H1 (cell line): Measurements from ENCODE around the gene GPR25. TPM values are rescaled to one million over a fixed set of nuclear protein-coding genes. Genes with fewer than 3 reads are reported as not detected.

Experiments
- CTCF ChIA-PET: fragments of 300-600 bp; sonication (Branson Sonifier 250); formaldehyde crosslinking; loops from one replicate; lab custom pipeline; 2021; ENCODE audit not compliant: partially characterized antibody; lab: Charles Lee
- POLR2A ChIA-PET: fragments of 300-600 bp; sonication (Branson Sonifier 250); formaldehyde crosslinking; loops from one replicate; lab custom pipeline; 2021; ENCODE audit warnings: inconsistent platforms; ENCODE audit not compliant: partially characterized antibody; lab: Charles Lee
- DNase-seq, 2 experiments: peaks; one replicate each; pipeline versions ENCODE4 v3.0.0 to v3.0.0-alpha.2; 2010 to 2022; ENCODE audit warnings: low spot score in 2 of 2, low read depth in 1 of 2, mixed read lengths in 1 of 2
- FAIRE-seq: peaks from 2 replicates; lab custom pipeline; 2011; peaks lifted over from hg19 to GRCh38; lab: Jason Lieb, UNC
- H2AFZ ChIP-seq: 2 replicates; pipeline ENCODE4 v1.8.1; 2012; ENCODE audit warnings: low read length, inconsistent platforms
- H2AK5ac ChIP-seq: 2 replicates; pipeline ENCODE4 v1.6.1; 2013; ENCODE audit warnings: low read depth, low read length
- H2BK120ac ChIP-seq: replicated peaks from 2 replicates; pipeline ENCODE3; 2013; ENCODE audit warnings: low read depth, low read length, inconsistent platforms
- H2BK12ac ChIP-seq: 2 replicates; pipeline ENCODE4 v1.6.1; 2013; ENCODE audit warnings: low read depth, low read length
- H2BK15ac ChIP-seq: 2 replicates; pipeline ENCODE4 v1.6.1; 2013; ENCODE audit warnings: low read length
- H2BK20ac ChIP-seq: 2 replicates; pipeline ENCODE4 v1.6.1; 2013; ENCODE audit warnings: low read length
- H2BK5ac ChIP-seq: 2 replicates; pipeline ENCODE4 v1.6.1; 2013; ENCODE audit warnings: low read depth, low read length
- H3K14ac ChIP-seq: 2 replicates; pipeline ENCODE4 v1.6.1; 2013; ENCODE audit warnings: inconsistent platforms; ENCODE audit not compliant: insufficient read length
- H3K18ac ChIP-seq: 2 replicates; pipeline ENCODE4 v1.6.1; 2013; ENCODE audit warnings: low read length; ENCODE audit errors: extremely low read depth
- H3K23ac ChIP-seq: 2 replicates; pipeline ENCODE4 v1.6.1; 2013; ENCODE audit warnings: inconsistent platforms; ENCODE audit not compliant: insufficient read length
- H3K23me2 ChIP-seq: 2 replicates; pipeline ENCODE4 v1.6.1; 2013; ENCODE audit warnings: low read depth, low read length
- H3K27ac ChIP-seq: 2 replicates; pipeline ENCODE4 v1.6.1; 2011; ENCODE audit warnings: low read depth, low read length, inconsistent platforms
- H3K27me3 ChIP-seq, 4 experiments: replicated peaks in 1 of 4; 1 replicate in 1 of 4; 2 replicates in 3 of 4; pipeline versions ENCODE4 v1.6.1 to v1.8.1; 2011 to 2013; ENCODE audit warnings: low read length in 3 of 4, mild to moderate bottlenecking in 3 of 4, inconsistent platforms in 2 of 4, mixed read lengths in 2 of 4, moderate library complexity in 1 of 4; ENCODE audit not compliant: control insufficient read depth in 3 of 4, insufficient read depth in 3 of 4; ENCODE audit errors: extremely low read depth in 1 of 4
- H3K36me3 ChIP-seq, 4 experiments: 2 replicates each; pipeline versions ENCODE4 v1.6.1 to v1.8.1; 2011 to 2013; ENCODE audit warnings: mild to moderate bottlenecking in 4 of 4, low read length in 3 of 4, moderate library complexity in 2 of 4, control low read depth in 1 of 4, inconsistent platforms in 1 of 4; ENCODE audit not compliant: insufficient read depth in 4 of 4, control insufficient read depth in 2 of 4
- H3K4ac ChIP-seq: replicated peaks from 2 replicates; pipeline ENCODE3; 2013; ENCODE audit warnings: low read length, low read depth, mixed read lengths, inconsistent platforms; ENCODE audit not compliant: insufficient read length
- H3K4me1 ChIP-seq, 4 experiments: replicated peaks in 1 of 4; 1 replicate in 1 of 4; 2 replicates in 3 of 4; pipeline versions ENCODE4 v1.6.1 to v1.8.1; 2011 to 2013; ENCODE audit warnings: low read length in 3 of 4, inconsistent platforms in 2 of 4, mixed read lengths in 1 of 4; ENCODE audit not compliant: insufficient read depth in 4 of 4, control insufficient read depth in 3 of 4
- H3K4me2 ChIP-seq, 2 experiments: 2 replicates each; pipeline versions ENCODE4 v1.6.1 to v1.8.1; 2011 to 2013; ENCODE audit warnings: low read depth in 2 of 2, low read length in 2 of 2, control low read depth in 1 of 2, inconsistent platforms in 1 of 2, mild to moderate bottlenecking in 1 of 2; ENCODE audit not compliant: insufficient read depth in 1 of 2
- H3K4me3 ChIP-seq, 4 experiments: fragments of 200-600, 300-600 bp in 1 of 4; sonication (generic), shearing (Covaris generic), sonication (Bioruptor Twin) in 1 of 4; 2 replicates each; pipeline versions ENCODE4 v1.5.1 to v1.8.1; 2011 to 2016; ENCODE audit warnings: low read length in 4 of 4, low read depth in 3 of 4, control low read depth in 2 of 4, inconsistent platforms in 2 of 4, mild to moderate bottlenecking in 2 of 4, mixed read lengths in 1 of 4, moderate library complexity in 1 of 4; ENCODE audit not compliant: insufficient read depth in 2 of 4; ENCODE audit errors: extremely low read depth in 1 of 4
- H3K56ac ChIP-seq: replicated peaks from 2 replicates; pipeline ENCODE3; 2013; ENCODE audit warnings: low read depth, mild to moderate bottlenecking, mixed read lengths, low read length, inconsistent platforms; ENCODE audit not compliant: insufficient read length
- H3K79me1 ChIP-seq: 2 replicates; pipeline ENCODE4 v1.6.1; 2013; ENCODE audit warnings: low read depth, low read length, control low read depth
- H3K79me2 ChIP-seq, 2 experiments: 2 replicates each; pipeline versions ENCODE4 v1.6.1 to v1.8.1; 2012 to 2013; ENCODE audit warnings: low read length in 2 of 2, mild to moderate bottlenecking in 2 of 2, inconsistent platforms in 1 of 2; ENCODE audit not compliant: insufficient read depth in 2 of 2, control insufficient read depth in 1 of 2
- H3K9ac ChIP-seq, 4 experiments: replicated peaks in 1 of 4; 1 replicate in 1 of 4; 2 replicates in 3 of 4; pipeline versions ENCODE4 v1.6.1 to v1.8.1; 2011 to 2013; ENCODE audit warnings: low read depth in 3 of 4, low read length in 3 of 4, control low read depth in 2 of 4, mild to moderate bottlenecking in 2 of 4, moderate library complexity in 2 of 4, inconsistent platforms in 1 of 4; ENCODE audit errors: extremely low read depth in 1 of 4
- H3K9me3 ChIP-seq, 2 experiments: 2 replicates each; pipeline versions ENCODE4 v1.6.1 to v1.8.1; 2012 to 2013; ENCODE audit warnings: mild to moderate bottlenecking in 2 of 2, moderate library complexity in 2 of 2, control low read depth in 1 of 2, inconsistent platforms in 1 of 2, low read depth in 1 of 2, low read length in 1 of 2, mixed read lengths in 1 of 2; ENCODE audit not compliant: insufficient read depth in 2 of 2
- H4K20me1 ChIP-seq, 2 experiments: replicated peaks in 1 of 2; 2 replicates each; pipeline versions ENCODE3 to v1.8.1; 2011 to 2013; ENCODE audit warnings: inconsistent platforms in 2 of 2, low read length in 2 of 2, mild to moderate bottlenecking in 1 of 2; ENCODE audit not compliant: insufficient read depth in 2 of 2, control insufficient read depth in 1 of 2
- H4K5ac ChIP-seq: 2 replicates; pipeline ENCODE4 v1.6.1; 2013; ENCODE audit warnings: low read length, low read depth, mixed read lengths, inconsistent platforms; ENCODE audit not compliant: insufficient read length
- H4K8ac ChIP-seq: 2 replicates; pipeline ENCODE4 v1.8.0; 2013; ENCODE audit warnings: mild to moderate bottlenecking, moderate library complexity, low read length, inconsistent platforms; ENCODE audit not compliant: insufficient read depth; ENCODE audit errors: extremely low read depth
- H4K91ac ChIP-seq: replicated peaks from 2 replicates; pipeline ENCODE3; 2013; ENCODE audit warnings: low read length, mixed read lengths, inconsistent platforms; ENCODE audit not compliant: insufficient read length
- CEBPB ChIP-seq: IDR thresholded peaks from 2 replicates; pipeline ENCODE4 v1.6.1; 2012; ENCODE audit warnings: low read depth, low read length
- EZH2 ChIP-seq: fragments of 200-600 bp; sonication (generic); IDR thresholded peaks from 2 replicates; pipeline ENCODE4 v1.7.1; 2012; ENCODE audit warnings: low read depth, mild to moderate bottlenecking, moderate library complexity, low read length, inconsistent platforms; ENCODE audit not compliant: severe bottlenecking
- TEAD4 ChIP-seq: IDR thresholded peaks from 2 replicates; pipeline ENCODE4 v1.6.1; 2012; ENCODE audit warnings: low read depth, low read length, inconsistent platforms, mixed read lengths
- WGBS, 2 experiments: shearing (Covaris generic) in 1 of 2; methylation state at CpG; one replicate each; pipeline versions ENCODE4 v1.1.6 to v1.1.7; 2013 to 2015; ENCODE audit warnings: low lambda C conversion rate in 2 of 2, mixed read lengths in 2 of 2, inconsistent platforms in 1 of 2, low coverage in 1 of 2, missing lambda C conversion rate in 1 of 2; ENCODE audit not compliant: insufficient replicate concordance in 2 of 2, insufficient coverage in 1 of 2, insufficient read length in 1 of 2; ENCODE audit errors: extremely low coverage in 1 of 2, missing lambda C conversion rate in 1 of 2; 5-methylcytosine and 5-hydroxymethylcytosine counted together
- polyA plus RNA-seq, 7 experiments: library from polyadenylated mRNA; depleted of rRNA in 3 of 7; stranded (reverse) in 5 of 7; unstranded in 2 of 7; fragments of >200 nt in 5 of 7; fragments of 200-250 nt in 2 of 7; gene quantifications; 1 replicate in 5 of 7; 2 replicates in 1 of 7; 4 replicates in 1 of 7; pipeline versions ENCODE4 v1.2.1 to v1.2.3, GENCODE V29; 2011 to 2013; ENCODE audit warnings: missing spikeins in 2 of 7, mixed read lengths in 2 of 7
- total RNA-seq: library from RNA; stranded (reverse); fragmentation: NEBNext Ultra II Directional; extraction: Animal tissue kit (Norgen Biotek cat#: 25700); gene quantifications from 2 replicates; pipeline ENCODE4 v1.2.1, GENCODE V29; 2021

Gene GPR25
- total and polyA plus RNA-seq, 2 of the 8 experiments (the other 6 are each of a cell fraction or from before 2014, with no cell fraction given) = not detected

GRCh38 chr1:200888349-200888838 lies 15.6 kb downstream of the GPR25 start:
- H3K4me1 ChIP-seq = peaks cover 4 to 22% (median 12%) of the 10 kb centered on the region in 4 experiments
- peaks cover 2% of the 10 kb centered on the region; the same call in 1 of the 2 replicates for H3K79me1 ChIP-seq
- H4K8ac ChIP-seq = no peak overlapping the region
- H3K14ac ChIP-seq = no peak overlapping the region
- H3K79me2 ChIP-seq = peaks cover 0 to 14% of the 10 kb centered on the region in 2 experiments; a peak in 3 of 4 replicates
- H3K27me3 ChIP-seq = no peaks in the 10 kb centered on the region
- H2AFZ ChIP-seq = no peak overlapping the region
- ChIA-PET POLR2A (interaction anchor here (0.6 to 11.2 kb wide), 5 partner anchors 9 to 253 kb away, joined by 3 to 208 read pairs (median 7); no protein-coding TSS in a partner anchor), CTCF (interaction anchor here (0.6 to 8.6 kb wide), 14 partner anchors 9 to 266 kb away, joined by 3 to 47 read pairs (median 4); no protein-coding TSS in a partner anchor)
- H3K23ac ChIP-seq = no peak overlapping the region
- FAIRE-seq = no peak
- H3K27ac ChIP-seq = no peak overlapping the region
- H3K9me3 ChIP-seq = no peaks in the 10 kb centered on the region
- peaks cover 8% of the 10 kb centered on the region for H3K23me2 ChIP-seq
- no peak overlapping the region for H3K4me3 ChIP-seq
- no peak overlapping the region for H3K4ac ChIP-seq
- no peak overlapping the region for H4K91ac ChIP-seq
- no peak overlapping the region for H3K56ac ChIP-seq
- TF ChIP-seq EZH2 = no peak
- no peak for TF ChIP-seq TEAD4
- TF ChIP-seq CEBPB = peak; percentile 50; the same call in 1 of the 2 replicates
- no peak overlapping the region for H4K5ac ChIP-seq
- H2BK15ac ChIP-seq = no peak overlapping the region
- no peak overlapping the region for H2BK5ac ChIP-seq
- DNase-seq = no peak
- peak overlapping the region; percentile 33; the same call in 1 of the 2 replicates for H3K18ac ChIP-seq
- no peaks in the 10 kb centered on the region for H4K20me1 ChIP-seq
- H2BK20ac ChIP-seq = no peak overlapping the region
- 70% methylated on average over 7 of the region's 7 CpGs; no CpG with 5 or more reads in 1 of the 2 experiments for WGBS, 2 experiments
- H2BK12ac ChIP-seq = no peak overlapping the region; the same call in 1 of the 2 replicates
- H3K36me3 ChIP-seq = no peaks in the 10 kb centered on the region
- no peak overlapping the region; a peak in 1 of 7 replicates for H3K9ac ChIP-seq
- no peak overlapping the region for H2AK5ac ChIP-seq
- H2BK120ac ChIP-seq = no peak overlapping the region
- peak overlapping the region in 1 of 2 experiments; percentile 5; a peak in 1 of 4 replicates for H3K4me2 ChIP-seq
